AG04450 (cell line): ENCODE data around the gene GABRB1. TPM values are rescaled to one million over a fixed set of nuclear protein-coding genes. Genes with fewer than 3 reads are reported as not detected.
A peak's percentile ranks its signal among the peaks of the same experiment; 100 is the strongest.

Experiments
- CTCF ChIA-PET: fragments of 300-600, 350-600 bp; formaldehyde crosslinking; extraction: SDS; loops from one replicate; lab custom pipeline; 2022; ENCODE audit warnings: antibody characterized with exemption, inconsistent platforms; lab: Charles Lee
- POLR2A ChIA-PET: fragments of 350-600 bp; formaldehyde crosslinking; extraction: SDS; loops from one replicate; lab custom pipeline; 2021; ENCODE audit warnings: antibody characterized with exemption, inconsistent platforms; lab: Yijun Ruan, JAX
- DNase-seq: peaks from one replicate; pipeline ENCODE4 v3.0.0-alpha.2; 2011; ENCODE audit warnings: low read depth, low spot score
- H3K27ac ChIP-seq: one replicate; pipeline ENCODE4 v1.5.1; 2012; ENCODE audit warnings: low read depth, low read length, control low read depth
- H3K27me3 ChIP-seq: one replicate; pipeline ENCODE4 v1.6.0; 2012; ENCODE audit warnings: low read length; ENCODE audit not compliant: control insufficient read depth, insufficient read depth
- H3K4me3 ChIP-seq: 2 replicates; pipeline ENCODE4 v1.5.1; 2011; ENCODE audit warnings: mild to moderate bottlenecking, low read depth, low read length, control low read depth
- H3K9me3 ChIP-seq: 2 replicates; pipeline ENCODE4 v1.5.1; 2012; ENCODE audit warnings: low read length; ENCODE audit not compliant: control insufficient read depth, insufficient read depth
- polyA plus RNA-seq: library from polyadenylated mRNA; depleted of rRNA; stranded (reverse); fragments of >200 nt; gene quantifications from 2 replicates; pipeline ENCODE4 v1.2.3, GENCODE V29; 2011
- TF ChIP-seq, protein P1 (sequence below): IDR thresholded peaks from 2 replicates; pipeline ENCODE4 v1.5.1; 2011; ENCODE audit warnings: low read depth, low read length, control low read depth, inconsistent platforms

The GABRB1 gene
- polyA plus RNA-seq, 1 experiment, result 8.1 TPM

- DNase-seq, result no peak
- CTCF ChIA-PET, result no interaction called here
- H3K9me3 ChIP-seq, result no peaks in the 10 kb centered on the region
- H3K27ac ChIP-seq, result no peak overlapping the region
- H3K4me3 ChIP-seq, result no peak overlapping the region
- H3K27me3 ChIP-seq, result no peaks in the 10 kb centered on the region
- POLR2A ChIA-PET, result no interaction called here
- TF ChIP-seq, protein P1, sequence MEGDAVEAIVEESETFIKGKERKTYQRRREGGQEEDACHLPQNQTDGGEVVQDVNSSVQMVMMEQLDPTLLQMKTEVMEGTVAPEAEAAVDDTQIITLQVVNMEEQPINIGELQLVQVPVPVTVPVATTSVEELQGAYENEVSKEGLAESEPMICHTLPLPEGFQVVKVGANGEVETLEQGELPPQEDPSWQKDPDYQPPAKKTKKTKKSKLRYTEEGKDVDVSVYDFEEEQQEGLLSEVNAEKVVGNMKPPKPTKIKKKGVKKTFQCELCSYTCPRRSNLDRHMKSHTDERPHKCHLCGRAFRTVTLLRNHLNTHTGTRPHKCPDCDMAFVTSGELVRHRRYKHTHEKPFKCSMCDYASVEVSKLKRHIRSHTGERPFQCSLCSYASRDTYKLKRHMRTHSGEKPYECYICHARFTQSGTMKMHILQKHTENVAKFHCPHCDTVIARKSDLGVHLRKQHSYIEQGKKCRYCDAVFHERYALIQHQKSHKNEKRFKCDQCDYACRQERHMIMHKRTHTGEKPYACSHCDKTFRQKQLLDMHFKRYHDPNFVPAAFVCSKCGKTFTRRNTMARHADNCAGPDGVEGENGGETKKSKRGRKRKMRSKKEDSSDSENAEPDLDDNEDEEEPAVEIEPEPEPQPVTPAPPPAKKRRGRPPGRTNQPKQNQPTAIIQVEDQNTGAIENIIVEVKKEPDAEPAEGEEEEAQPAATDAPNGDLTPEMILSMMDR, result no peak
Measured at GRCh38 chr4:47337893-47338292, 306.5 kb downstream of the GABRB1 start.

- DNase-seq, result no peak
- no peaks in the 10 kb centered on the region for H3K9me3 ChIP-seq
- TF ChIP-seq, protein P1, result no peak
- no peaks in the 10 kb centered on the region for H3K27me3 ChIP-seq
- ChIA-PET POLR2A (no interaction called here), CTCF (no interaction called here)
- no peak overlapping the region for H3K27ac ChIP-seq
- H3K4me3 ChIP-seq, result no peak overlapping the region
Measured at GRCh38 chr4:47340914-47341313, 309.5 kb downstream of the GABRB1 start.

DNA sequence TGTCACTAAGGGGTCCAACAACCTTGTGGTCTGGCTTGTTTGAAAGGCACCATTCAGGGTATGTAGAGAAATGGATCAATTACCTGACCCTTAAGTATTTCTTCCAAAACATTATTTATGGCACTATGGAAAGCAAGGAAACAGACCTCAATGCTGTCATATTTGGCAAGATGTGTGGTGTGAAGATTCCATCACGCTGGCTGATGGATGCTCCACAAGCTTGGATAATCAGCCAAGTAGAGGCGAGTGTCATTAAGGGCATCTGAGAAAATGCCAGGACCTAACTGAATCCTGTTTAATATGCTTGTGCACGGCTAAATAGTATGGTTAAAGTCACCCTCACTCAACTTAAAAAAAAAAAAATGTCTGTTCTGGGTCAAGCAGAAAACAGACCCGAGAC is 311.4 kb downstream of the GABRB1 start:
- no peaks in the 10 kb centered on the region for H3K9me3 ChIP-seq
- H3K4me3 ChIP-seq, result no peak overlapping the region
- DNase-seq, result no peak
- ChIA-PET CTCF (interaction anchor here (1.3 kb wide), 1 partner anchor 220 kb away, joined by 4 read pairs; no protein-coding TSS in a partner anchor), POLR2A (no interaction called here)
- no peaks in the 10 kb centered on the region for H3K27me3 ChIP-seq
- TF ChIP-seq, protein P1, result no peak
- H3K27ac ChIP-seq, result no peak overlapping the region

GRCh38 chr4:47349326-47349725 is 318.0 kb downstream of the GABRB1 start:
- H3K9me3 ChIP-seq, result no peaks in the 10 kb centered on the region
- no peaks in the 10 kb centered on the region for H3K27me3 ChIP-seq
- peak; percentile 41 for DNase-seq
- H3K4me3 ChIP-seq, result no peak overlapping the region
- ChIA-PET POLR2A (interaction anchor here (0.6 to 1.2 kb wide), 2 partner anchors 139 to 355 kb away, joined by 3 to 5 read pairs; no protein-coding TSS in a partner anchor), CTCF (interaction anchor here (1.1 kb wide), 1 partner anchor 227 kb away, joined by 3 read pairs; no protein-coding TSS in a partner anchor)
- TF ChIP-seq, protein P1, result no peak
- H3K27ac ChIP-seq, result peak overlapping the region; percentile 59

DNA sequence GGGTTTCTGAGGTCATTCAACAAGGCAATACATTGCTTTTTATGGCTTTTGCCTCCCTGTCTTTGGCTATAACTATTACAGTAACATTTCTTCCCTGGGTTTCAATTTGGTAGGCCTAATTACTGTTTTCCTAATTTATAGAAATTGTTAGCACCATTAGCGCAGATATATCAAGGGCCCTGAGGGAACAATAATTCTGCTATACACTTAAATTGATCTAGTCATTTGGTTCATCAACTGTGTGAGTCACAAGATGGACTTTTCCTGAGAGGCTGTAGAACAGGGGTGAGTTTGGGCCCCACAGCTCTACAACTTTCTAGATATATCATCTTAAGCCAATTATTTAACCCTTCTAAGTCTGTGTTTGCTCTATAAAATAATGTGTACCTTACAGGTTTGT is 324.2 kb downstream of the GABRB1 start:
- DNase-seq, result no peak
- TF ChIP-seq, protein P1, result no peak
- Histone ChIP-seq H3K9me3 (no peaks in the 10 kb centered on the region), H3K27ac (no peak overlapping the region), H3K27me3 (no peaks in the 10 kb centered on the region), H3K4me3 (no peak overlapping the region)
- CTCF ChIA-PET, result no interaction called here
- POLR2A ChIA-PET, result no interaction called here
